NCI-H82 treated with DMSO at 0.1 percent for 48 hours (cell line): ENCODE results near the gene NAPSA.
A peak's percentile ranks its signal among the peaks of the same experiment; 100 is the strongest.
"Not testable (repeated sequence)": the region's sequence is repeated elsewhere in the genome, so short reads cannot be mapped to it uniquely, and the experiment has no call there.

Source experiments
- DNase-seq: peaks from one replicate; lab custom pipeline; 2025; ENCODE audit not compliant: unreplicated experiment; lab: John Stamatoyannopoulos, UW

NAPSA gene

GRCh38 chr19:50331994-50332243, 33.5 kb downstream of the NAPSA start:
- no peak for DNase-seq

- no peak for DNase-seq
These were observed 34.0 kb downstream of the NAPSA start for GRCh38 chr19:50331221-50331993.

- no peak for DNase-seq
These were observed 34.9 kb downstream of the NAPSA start for GRCh38 chr19:50330365-50331078.

- DNase-seq = not testable (repeated sequence)
These were observed 35.5 kb downstream of the NAPSA start for GRCh38 chr19:50329926-50330294.

GRCh38 chr19:50329146-50329925, 36.1 kb downstream of the NAPSA start, which contains the start of gene KCNC3:
Gene KCNC3, minus strand, starts transcription at chr19:50329377. Its CDS starts 295 bp downstream, at chr19:50329082.
- DNase-seq = peak; percentile 76

GRCh38 chr19:50328873-50329145, 36.6 kb downstream of the NAPSA start:
- no peak for DNase-seq

GRCh38 chr19:50328224-50328872, 37.1 kb downstream of the NAPSA start:
- no peak for DNase-seq

GRCh38 chr19:50327461-50328223, 37.8 kb downstream of the NAPSA start:
- no peak for DNase-seq

- DNase-seq = no peak
These were observed 38.4 kb downstream of the NAPSA start for GRCh38 chr19:50327013-50327412.

- no peak for DNase-seq
These were observed 39.3 kb downstream of the NAPSA start for GRCh38 chr19:50326101-50326664.

GRCh38 chr19:50325310-50326100, 39.9 kb downstream of the NAPSA start:
- DNase-seq = peak; percentile 16

GRCh38 chr19:50324331-50324730, 41.1 kb downstream of the NAPSA start:
- no peak for DNase-seq

GRCh38 chr19:50323782-50324133, 41.7 kb downstream of the NAPSA start:
- no peak for DNase-seq

GRCh38 chr19:50322931-50323781, 42.3 kb downstream of the NAPSA start:
- DNase-seq = no peak

GRCh38 chr19:50322234-50322633, 43.2 kb downstream of the NAPSA start:
- no peak for DNase-seq

GRCh38 chr19:50321831-50322230, 43.6 kb downstream of the NAPSA start:
- DNase-seq = no peak

- DNase-seq = no peak
These were observed 44.8 kb downstream of the NAPSA start for GRCh38 chr19:50320596-50320995.

GRCh38 chr19:50320051-50320450, 45.4 kb downstream of the NAPSA start:
- no peak for DNase-seq

- no peak for DNase-seq
These were observed 46.3 kb downstream of the NAPSA start for GRCh38 chr19:50319156-50319555.
